Lung (tissue), 12 donors: Measurements from ENCODE around the gene PTPRN2. TPM values are rescaled to one million over a fixed set of nuclear protein-coding genes. Genes with fewer than 3 reads are reported as not detected.
"Not testable (repeated sequence)": the region's sequence is repeated elsewhere in the genome, so short reads cannot be mapped to it uniquely, and the experiment has no call there.

ENCODE experiments used
- ATAC-seq: fragments of 200-7000 bp; cut with Tn5 transposase; one replicate; pipeline ENCODE4 v1.9.1; 2020; ENCODE audit warnings: moderate number of reproducible peaks; ENCODE audit not compliant: insufficient read depth, low FRiP score
- DNase-seq, 3 donors: peaks; one replicate each; pipeline ENCODE4 v3.0.0-alpha.2; 2013 to 2017
- H3K27ac ChIP-seq, 2 donors: one replicate each; pipeline ENCODE4 v1.5.1; 2013; ENCODE audit warnings: mild to moderate bottlenecking in 2 of 2, moderate library complexity in 2 of 2, control low read depth in 1 of 2, inconsistent platforms in 1 of 2, low read depth in 1 of 2, low read length in 1 of 2
- H3K27me3 ChIP-seq, 3 donors: one replicate each; pipeline ENCODE4 v1.5.1; 2013; ENCODE audit warnings: low read length in 2 of 3; ENCODE audit not compliant: control insufficient read depth in 3 of 3, insufficient read depth in 3 of 3
- H3K36me3 ChIP-seq, 4 donors: one replicate each; pipeline ENCODE4 v1.5.1; 2013; ENCODE audit warnings: low read length in 4 of 4, mild to moderate bottlenecking in 1 of 4, moderate library complexity in 1 of 4; ENCODE audit not compliant: control insufficient read depth in 4 of 4, insufficient read depth in 4 of 4
- H3K4me1 ChIP-seq, 5 donors: one replicate each; pipeline ENCODE4 v1.5.1; 2013; ENCODE audit warnings: low read length in 5 of 5, mild to moderate bottlenecking in 2 of 5, moderate library complexity in 1 of 5; ENCODE audit not compliant: control insufficient read depth in 5 of 5, insufficient read depth in 5 of 5
- H3K4me3 ChIP-seq: one replicate; pipeline ENCODE4 v1.5.1; 2013; ENCODE audit warnings: mild to moderate bottlenecking, control low read depth, moderate library complexity
- H3K9ac ChIP-seq, 2 donors: one replicate each; pipeline ENCODE4 v1.5.1; 2013; ENCODE audit warnings: low read length in 2 of 2, control low read depth in 1 of 2; ENCODE audit not compliant: insufficient read depth in 1 of 2
- H3K9me3 ChIP-seq, 4 donors: one replicate each; pipeline ENCODE4 v1.5.1; 2013; ENCODE audit warnings: low read length in 3 of 4, mild to moderate bottlenecking in 1 of 4, moderate library complexity in 1 of 4; ENCODE audit not compliant: control insufficient read depth in 4 of 4, insufficient read depth in 3 of 4
- WGBS, 2 donors: extraction: QIAGEN DNeasy Blood & Tissue Kit; methylation state at CpG; one replicate each; pipeline ENCODE4 v1.1.7; 2013; 5-methylcytosine and 5-hydroxymethylcytosine counted together
- polyA plus RNA-seq, 2 donors: library from polyadenylated mRNA; stranded (reverse); fragments of 200-250 nt; gene quantifications; one replicate each; pipeline ENCODE4 v1.2.1, GENCODE V29; 2013
- total RNA-seq, 2 donors: library from RNA; depleted of rRNA in 1 of 2; stranded (reverse); fragments of >200 nt in 1 of 2; gene quantifications; one replicate each; pipeline ENCODE4 v1.2.1, GENCODE V29; 2014 to 2021
- TF ChIP-seq, protein P1 (sequence below): IDR thresholded peaks from 2 replicates; pipeline ENCODE4 v1.5.1; 2012; ENCODE audit warnings: mild to moderate bottlenecking; ENCODE audit errors: control extremely low read depth, extremely low read depth
- donor health status: control.
- donor health status: control.
- donor health status: Bipolar disorder and iron deficiency.
- donor health status: healthy.
- donor health status: DM: yes; HTN: yes; CAD: no.

The PTPRN2 gene
- total and polyA plus RNA-seq, 4 donors: 2.1 to 7.4 (median 4.4) TPM

DNA sequence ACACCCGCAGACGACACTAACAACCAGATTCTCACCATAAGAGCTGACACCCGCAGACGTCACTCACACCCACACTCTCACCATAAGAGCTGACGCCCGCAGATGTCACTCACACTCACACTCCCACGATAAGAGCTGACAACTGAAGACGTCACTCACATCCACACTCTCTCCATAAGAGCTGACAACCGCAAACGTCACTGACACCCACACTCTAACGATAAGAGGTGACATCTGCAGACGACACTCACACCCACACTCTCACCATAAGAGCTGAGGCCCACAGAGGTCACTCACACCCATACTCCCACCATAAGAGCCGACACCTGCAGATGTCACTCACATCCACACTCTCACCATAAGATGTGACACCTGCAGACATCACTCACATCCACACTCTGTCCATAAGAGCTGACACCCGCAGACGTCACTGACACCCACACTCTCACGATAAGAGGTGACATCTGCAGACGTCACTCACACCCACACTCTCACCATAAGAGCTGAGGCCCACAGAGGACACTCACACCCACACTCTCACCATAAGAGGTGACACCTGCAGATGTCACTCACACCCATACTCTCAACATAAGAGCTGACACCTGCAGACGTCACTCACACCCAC is 255.7 kb downstream of the PTPRN2 start:
- not testable (repeated sequence) for DNase-seq, H3K9me3 ChIP-seq, H3K36me3 ChIP-seq, H3K4me3 ChIP-seq, H3K27me3 ChIP-seq, H3K4me1 ChIP-seq, H3K9ac ChIP-seq, ATAC-seq, H3K27ac ChIP-seq
- WGBS, 2 donors: 90 to 94% methylated on average over 18 of the region's 18 CpGs

DNA sequence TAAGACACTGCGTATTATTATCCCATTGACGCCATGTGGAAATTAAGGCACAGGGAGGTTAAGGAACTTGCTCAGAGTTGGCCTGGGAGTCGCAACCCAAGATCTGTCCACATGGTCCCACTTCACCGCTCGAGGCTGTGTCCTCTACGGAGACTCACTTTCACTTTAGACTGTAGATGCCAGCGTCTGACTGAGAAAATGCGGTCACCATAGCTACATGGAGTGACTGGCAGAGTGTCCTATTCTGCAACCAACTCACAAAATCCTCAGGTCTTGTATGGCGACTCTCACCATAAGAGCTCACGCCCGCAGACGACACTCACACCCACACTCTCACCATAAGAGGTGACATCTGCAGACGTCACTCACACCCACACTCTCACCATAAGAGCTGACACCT is 257.9 kb downstream of the PTPRN2 start:
- H3K9ac ChIP-seq: no peak overlapping the region
- peaks cover 0 to 7% (median 6%) of the 10 kb centered on the region in 4 donors for H3K9me3 ChIP-seq
- DNase-seq (no peak), ATAC-seq (no peak)
- no peak overlapping the region for H3K27ac ChIP-seq
- H3K27me3 ChIP-seq: peaks cover 0 to 4% (median 0%) of the 10 kb centered on the region in 3 donors
- 89 to 97% methylated on average over 13 of the region's 13 CpGs for WGBS, 2 donors
- no peak overlapping the region for H3K4me3 ChIP-seq
- no peaks in the 10 kb centered on the region for H3K36me3 ChIP-seq
- TF ChIP-seq, protein P1, sequence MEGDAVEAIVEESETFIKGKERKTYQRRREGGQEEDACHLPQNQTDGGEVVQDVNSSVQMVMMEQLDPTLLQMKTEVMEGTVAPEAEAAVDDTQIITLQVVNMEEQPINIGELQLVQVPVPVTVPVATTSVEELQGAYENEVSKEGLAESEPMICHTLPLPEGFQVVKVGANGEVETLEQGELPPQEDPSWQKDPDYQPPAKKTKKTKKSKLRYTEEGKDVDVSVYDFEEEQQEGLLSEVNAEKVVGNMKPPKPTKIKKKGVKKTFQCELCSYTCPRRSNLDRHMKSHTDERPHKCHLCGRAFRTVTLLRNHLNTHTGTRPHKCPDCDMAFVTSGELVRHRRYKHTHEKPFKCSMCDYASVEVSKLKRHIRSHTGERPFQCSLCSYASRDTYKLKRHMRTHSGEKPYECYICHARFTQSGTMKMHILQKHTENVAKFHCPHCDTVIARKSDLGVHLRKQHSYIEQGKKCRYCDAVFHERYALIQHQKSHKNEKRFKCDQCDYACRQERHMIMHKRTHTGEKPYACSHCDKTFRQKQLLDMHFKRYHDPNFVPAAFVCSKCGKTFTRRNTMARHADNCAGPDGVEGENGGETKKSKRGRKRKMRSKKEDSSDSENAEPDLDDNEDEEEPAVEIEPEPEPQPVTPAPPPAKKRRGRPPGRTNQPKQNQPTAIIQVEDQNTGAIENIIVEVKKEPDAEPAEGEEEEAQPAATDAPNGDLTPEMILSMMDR: no peak
- H3K4me1 ChIP-seq: no peaks in the 10 kb centered on the region

DNA sequence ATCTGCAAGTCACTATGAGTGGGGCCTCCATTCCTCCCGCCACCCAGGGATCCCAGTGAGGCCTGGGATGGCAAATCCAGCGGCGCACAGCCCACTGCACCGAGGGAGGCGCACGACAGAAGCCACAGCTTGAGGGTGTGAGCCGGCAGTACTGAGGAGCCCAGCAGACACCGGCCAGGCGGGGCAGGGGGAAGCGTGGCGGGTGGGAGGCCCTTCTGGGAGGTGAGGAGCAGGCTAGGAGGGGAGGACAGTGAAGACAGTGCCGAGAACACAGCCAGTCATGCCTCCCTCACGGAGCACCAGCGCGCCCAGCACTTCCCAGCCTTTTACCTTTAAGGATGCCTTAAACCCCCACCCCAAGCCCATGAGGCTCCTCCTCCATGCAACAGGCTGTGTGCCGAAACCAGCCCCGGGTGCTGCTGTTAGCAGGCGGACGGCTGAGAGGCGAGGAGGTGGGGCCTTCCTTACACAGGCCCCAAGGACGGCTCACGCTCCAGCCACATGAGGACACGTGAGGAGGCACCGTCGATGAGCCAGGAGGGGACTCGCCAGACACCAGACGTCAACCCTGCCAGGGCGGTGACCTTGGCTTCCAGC is 258.5 kb downstream of the PTPRN2 start:
- DNase-seq (no peak), ATAC-seq (no peak)

DNA sequence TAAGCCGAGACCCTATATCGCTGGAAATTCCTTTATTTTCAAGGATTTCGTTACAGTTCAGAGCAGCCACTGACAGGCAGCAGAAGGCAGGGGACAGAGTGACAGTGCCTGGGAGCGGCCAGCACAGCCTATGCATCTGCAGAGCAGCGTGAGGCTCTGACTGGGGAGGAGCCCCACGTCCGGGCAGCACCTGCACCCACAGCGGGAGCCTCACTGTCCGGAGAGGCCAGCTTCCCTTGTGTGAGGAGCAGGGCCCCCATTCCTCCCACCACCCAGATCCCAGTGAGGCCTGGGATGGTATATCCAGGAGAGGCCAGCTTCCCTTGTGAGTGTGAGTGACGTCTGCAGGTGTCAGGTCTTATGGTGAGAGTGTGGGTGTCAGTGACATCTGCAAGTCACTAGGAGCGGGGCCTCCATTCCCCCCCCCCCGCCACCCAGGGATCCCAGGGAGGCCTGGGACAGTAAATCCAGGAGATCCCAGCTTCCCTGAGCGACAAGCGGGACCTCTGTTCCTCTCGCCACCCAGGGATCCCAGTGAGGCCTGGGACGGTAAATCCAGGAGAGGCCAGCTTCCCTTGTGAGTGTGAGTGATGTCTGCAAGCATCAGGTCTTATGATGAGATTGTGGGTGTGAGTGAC is 259.1 kb downstream of the PTPRN2 start:
- no peaks in the 10 kb centered on the region for H3K36me3 ChIP-seq
- peaks cover 0 to 4% (median 0%) of the 10 kb centered on the region in 3 donors for H3K27me3 ChIP-seq
- TF ChIP-seq, protein P1: no peak
- H3K9ac ChIP-seq: no peak overlapping the region
- DNase-seq: no peak
- H3K4me1 ChIP-seq: no peaks in the 10 kb centered on the region
- H3K27ac ChIP-seq: no peak overlapping the region
- peaks cover 0 to 7% (median 6%) of the 10 kb centered on the region in 4 donors for H3K9me3 ChIP-seq
- no peak overlapping the region for H3K4me3 ChIP-seq
- WGBS, 2 donors: 79 to 83% methylated on average over 15 to 16 of the region's 16 CpGs
- ATAC-seq: no peak

More for the DNA sequence above, 258.5 kb downstream of the PTPRN2 start:
- no peaks in the 10 kb centered on the region for H3K36me3 ChIP-seq
- no peak overlapping the region for H3K4me3 ChIP-seq
- TF ChIP-seq, protein P1: no peak
- no peak overlapping the region for H3K27ac ChIP-seq
- no peaks in the 10 kb centered on the region for H3K4me1 ChIP-seq
- no peak overlapping the region for H3K9ac ChIP-seq
- H3K27me3 ChIP-seq: peaks cover 0 to 4% (median 0%) of the 10 kb centered on the region in 3 donors
- 83 to 89% methylated on average over 28 of the region's 28 CpGs for WGBS, 2 donors
- H3K9me3 ChIP-seq: peaks cover 0 to 7% (median 6%) of the 10 kb centered on the region in 4 donors
